GM21367 (cell line): ENCODE results near the gene NKX2-2.

Source experiments
- ATAC-seq: cut with Tn5 transposase; IDR thresholded peaks from one replicate; pipeline ENCODE4 v1.9.1; 2021; ENCODE audit not compliant: unreplicated experiment

The NKX2-2 gene

GRCh38 chr20:21522481-21523280, 8.8 kb upstream of the NKX2-2 start:
- no peak for ATAC-seq

- no peak for ATAC-seq
Measured at GRCh38 chr20:21521596-21522480, 8.0 kb upstream of the NKX2-2 start.

- no peak for ATAC-seq
Measured at GRCh38 chr20:21520702-21521595, 7.1 kb upstream of the NKX2-2 start.

DNA sequence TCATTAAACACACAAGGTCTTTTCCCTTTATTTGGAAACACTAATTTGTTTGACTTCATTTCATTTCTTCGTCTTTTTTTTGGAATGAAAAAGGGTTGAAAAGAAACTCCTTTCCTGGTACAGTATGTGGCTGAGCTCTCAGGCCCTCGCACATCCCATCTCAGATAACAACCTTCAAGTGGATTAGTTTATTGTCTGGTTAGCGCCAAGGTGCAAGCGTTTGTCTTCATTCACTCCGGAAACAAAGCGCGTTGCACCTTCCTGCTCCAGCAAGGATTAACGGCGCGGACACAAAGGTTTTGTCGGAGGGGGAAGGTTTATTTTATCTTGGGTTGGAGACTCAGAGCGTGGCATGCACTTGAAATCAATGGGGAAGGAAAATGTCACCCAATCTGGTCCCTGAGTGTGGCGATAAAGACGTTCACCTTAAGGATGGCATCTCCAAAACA, 5.3 kb upstream of the NKX2-2 start:
- no peak for ATAC-seq

DNA sequence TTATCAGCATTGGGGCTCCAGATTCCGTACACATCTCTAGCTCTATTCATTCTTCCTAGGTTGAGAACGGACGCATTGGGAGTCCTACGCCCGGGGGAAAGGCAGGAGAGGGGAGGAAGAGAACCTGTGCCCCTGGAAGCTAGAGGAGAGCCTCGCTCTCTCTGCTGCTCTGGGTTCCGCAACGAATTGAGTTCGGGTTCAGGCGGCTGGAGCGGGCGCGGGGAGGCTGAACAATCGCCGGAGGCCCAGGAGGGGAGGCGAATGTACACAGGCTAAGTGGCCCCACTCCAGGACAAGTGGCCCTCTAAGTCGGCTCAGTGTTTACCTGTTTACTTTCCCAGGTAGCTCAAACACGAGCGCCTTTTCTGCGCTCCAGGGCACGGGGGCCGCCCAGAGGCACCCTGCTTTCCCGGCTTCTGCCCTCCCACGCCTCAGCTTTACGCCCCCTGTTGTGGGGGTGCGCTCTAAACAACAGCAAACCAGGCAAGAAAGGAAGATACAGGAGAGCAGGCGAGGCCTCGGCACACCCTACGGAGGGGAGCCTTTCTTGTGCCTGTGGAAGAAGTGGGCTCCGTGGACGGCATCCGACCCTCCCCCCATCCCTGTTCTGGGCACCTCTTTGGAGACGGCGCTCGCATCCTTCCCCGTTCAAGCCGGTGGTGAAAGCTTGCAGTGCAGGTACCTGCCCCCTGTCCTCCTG, 4.6 kb upstream of the NKX2-2 start:
- ATAC-seq: no peak

DNA sequence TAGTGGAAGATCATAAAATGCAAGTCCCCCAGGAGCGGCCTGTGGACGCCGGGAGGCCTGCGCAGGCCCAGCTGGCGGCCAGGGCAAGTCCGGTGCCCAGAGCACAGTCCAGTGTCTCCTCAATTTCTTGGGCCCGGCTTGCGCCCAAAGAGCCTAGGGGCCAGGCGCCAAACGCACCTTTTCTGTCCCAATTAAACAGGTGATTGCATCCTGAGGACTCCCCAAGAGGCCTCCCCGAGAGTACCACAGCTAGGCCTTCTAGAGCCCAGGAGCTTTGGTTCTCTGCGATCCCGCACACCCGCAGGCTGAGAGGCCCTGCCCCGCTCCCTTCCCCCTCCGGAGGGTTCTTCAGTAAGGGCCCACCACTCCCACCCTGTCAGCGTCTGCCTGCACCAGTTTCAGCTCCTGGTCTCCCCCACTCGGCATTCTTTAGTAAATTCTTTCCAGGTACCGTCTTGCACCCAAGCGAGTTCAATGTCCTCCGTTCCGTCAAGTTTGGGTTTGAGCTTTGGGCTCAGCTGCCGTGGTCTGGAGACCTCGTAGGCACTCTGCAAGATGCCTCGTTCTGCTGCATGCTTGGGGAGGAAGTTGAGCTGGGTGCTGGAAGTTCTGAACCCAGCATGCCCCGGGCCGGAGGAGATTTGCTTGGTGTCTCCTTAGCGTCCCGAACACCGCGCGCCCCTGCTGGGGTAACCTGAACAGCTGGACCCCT, 3.9 kb upstream of the NKX2-2 start:
- ATAC-seq: no peak

DNA sequence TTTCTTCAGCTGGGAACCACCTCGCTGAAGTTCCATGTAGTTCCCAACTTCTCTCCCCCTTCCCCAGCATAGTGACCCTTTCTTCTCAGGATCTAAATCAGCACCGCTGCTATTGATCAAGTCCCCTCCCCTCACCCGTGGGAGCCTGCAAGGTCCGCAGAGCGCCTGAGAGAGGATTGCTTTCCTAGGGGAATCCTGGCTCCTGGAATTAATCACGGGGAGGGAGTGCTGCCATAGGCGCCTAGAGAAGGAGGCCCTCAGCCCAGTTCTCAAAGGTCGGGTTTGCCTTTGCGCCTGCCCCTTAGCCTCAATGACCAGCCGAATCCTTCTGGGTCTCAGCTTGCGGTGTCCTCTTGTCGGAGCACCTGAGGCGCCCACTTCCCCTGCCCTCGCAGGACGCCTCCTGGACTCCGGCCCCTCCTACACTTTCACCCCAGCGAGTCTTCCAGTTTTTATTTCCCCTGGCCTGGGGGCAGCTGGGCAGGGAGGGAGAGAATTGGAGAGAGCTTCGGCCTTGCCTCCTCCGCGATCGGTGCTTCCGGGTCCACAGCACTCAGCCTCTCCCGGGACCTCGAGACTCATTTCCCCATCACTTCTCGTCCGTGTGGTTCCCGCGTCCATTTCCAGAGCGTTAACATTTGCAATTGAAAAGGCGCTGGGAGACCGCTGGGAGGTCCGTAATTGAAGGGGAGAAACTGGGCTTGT, 3.1 kb upstream of the NKX2-2 start:
- ATAC-seq: no peak

DNA sequence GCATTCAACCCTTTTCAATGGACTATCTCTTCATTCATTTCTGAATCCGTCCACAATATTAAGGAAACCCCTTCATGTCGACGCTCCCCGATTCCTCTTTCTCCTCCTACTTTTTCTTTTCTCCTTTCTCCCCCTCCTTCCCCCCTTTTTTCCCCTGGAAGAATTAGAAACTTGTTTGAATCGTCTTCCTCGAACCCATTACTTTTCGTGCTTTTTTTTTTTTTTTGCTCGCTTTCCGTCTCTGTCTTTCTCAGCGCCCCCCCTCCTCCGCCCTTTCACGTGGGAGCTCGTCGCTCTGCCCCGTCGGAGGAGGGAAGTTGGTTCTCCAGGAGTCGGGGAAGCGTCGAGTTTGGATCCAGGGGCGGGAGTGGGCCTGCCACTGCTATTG, 2.3 kb upstream of the NKX2-2 start:
- no peak for ATAC-seq

- ATAC-seq: no peak
Measured at GRCh38 chr20:21515300-21516179, 1.7 kb upstream of the NKX2-2 start.

DNA sequence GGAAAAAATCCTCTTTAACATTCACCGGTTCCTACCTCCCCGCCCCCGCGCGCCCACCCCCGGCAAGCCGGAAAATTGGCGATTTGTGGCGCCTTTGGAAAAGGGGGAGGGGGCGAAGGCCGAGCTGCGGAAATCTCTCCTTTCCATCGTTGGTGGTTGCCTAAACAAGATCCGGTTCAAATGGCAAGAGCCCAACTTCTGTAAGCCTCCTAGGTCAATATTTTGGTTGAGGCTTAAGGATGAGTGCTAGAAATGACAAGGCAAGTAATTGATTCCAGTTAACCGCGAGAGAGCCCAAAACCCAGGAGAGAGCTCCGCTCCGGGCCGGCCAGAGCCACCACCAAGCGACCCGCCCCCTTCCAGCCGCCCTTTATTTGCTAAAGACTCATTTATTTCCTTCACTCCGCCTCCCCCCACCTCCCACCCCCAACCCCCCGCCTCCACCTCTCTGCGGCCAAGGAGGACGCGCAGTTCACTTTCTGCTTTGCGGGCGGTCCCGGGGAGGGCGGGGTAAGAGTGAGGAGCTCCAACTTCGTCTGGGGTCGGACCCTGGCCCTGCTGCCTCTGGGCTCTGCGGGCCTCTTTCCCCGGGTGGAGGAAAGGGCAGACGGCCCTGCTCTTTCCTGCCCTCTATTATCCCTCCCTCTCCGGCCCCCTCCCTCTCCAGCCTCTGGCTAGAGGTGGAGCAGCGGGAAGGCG, 838 bp upstream of the NKX2-2 start:
- ATAC-seq: no peak

GRCh38 chr20:21513181-21513663, 642 bp downstream of the NKX2-2 start:
- ATAC-seq: no peak

DNA sequence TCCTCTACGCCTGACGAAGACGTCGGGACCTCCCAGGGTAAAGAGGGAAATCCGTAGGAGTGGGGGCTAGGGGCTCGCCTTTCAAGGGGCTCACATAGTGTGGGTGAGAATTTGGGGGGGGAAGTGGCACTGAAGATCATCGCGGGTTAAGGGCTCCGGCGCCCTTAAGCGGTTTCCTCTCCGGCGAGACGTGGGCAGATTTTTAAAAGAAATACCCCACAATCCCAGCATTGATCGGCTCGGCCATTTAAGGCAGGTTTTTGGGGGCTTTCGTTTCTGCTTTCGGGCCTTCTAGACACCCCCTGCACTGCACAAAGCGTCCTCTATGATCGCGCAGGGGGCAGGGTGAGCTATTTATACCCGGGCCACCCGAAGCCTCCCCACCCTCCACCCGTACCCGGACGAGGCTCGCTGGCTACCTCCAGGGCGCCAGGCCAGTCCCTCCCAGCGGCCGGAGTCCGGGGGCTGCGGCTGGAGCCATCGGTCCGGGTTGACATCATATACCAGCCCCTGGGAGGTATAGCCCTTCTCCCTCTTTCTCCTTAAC, 1.2 kb downstream of the NKX2-2 start:
- no peak for ATAC-seq

- ATAC-seq: no peak
Measured at GRCh38 chr20:21511850-21512633, 1.8 kb downstream of the NKX2-2 start.

DNA sequence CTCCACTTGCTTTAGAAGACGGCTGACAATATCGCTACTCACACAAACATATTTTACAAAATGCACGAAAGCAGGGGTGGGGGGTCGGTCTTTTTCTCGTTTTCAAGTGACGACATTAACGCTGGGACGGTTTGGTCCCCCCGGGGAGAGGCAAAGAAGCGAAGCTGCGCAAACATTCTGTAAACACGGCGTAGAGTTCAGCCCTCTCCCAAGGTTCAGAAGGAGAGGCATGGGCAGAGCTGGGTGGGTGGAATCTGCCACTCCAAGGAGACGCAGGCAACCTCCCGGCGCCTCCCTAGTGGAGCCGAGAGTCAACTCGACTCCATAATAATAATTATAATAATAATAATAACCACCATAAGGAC, 2.4 kb downstream of the NKX2-2 start:
- no peak for ATAC-seq

GRCh38 chr20:21510414-21511384, 3.2 kb downstream of the NKX2-2 start:
- no peak for ATAC-seq
